Body of pancreas (tissue), 4 donors: Measurements from ENCODE around the gene VSTM4. TPM values are rescaled to one million over a fixed set of nuclear protein-coding genes. Genes with fewer than 3 reads are reported as not detected.
A peak's percentile ranks its signal among the peaks of the same experiment; 100 is the strongest.

ENCODE experiments used
- ATAC-seq: fragments of 150-250 bp; one replicate; pipeline ENCODE4 v1.9.1; 2016
- DNase-seq, 4 donors: peaks; one replicate each; pipeline ENCODE4 v3.0.0-alpha.2; 2019
- H3K27ac ChIP-seq, 4 donors: fragments of 200-600 bp; sonication (generic); 1 replicate in 3 of 4; 2 replicates in 1 of 4; pipeline versions ENCODE4 v1.5.1 to v1.6.1; 2016 to 2019; ENCODE audit warnings: mild to moderate bottlenecking in 1 of 4, mixed read lengths in 1 of 4, moderate library complexity in 1 of 4
- H3K27me3 ChIP-seq, 2 donors: fragments of 200-600 bp; sonication (generic); one replicate each; pipeline ENCODE4 v1.6.0; 2016; ENCODE audit warnings: mild to moderate bottlenecking in 1 of 2
- H3K36me3 ChIP-seq, 2 donors: fragments of 200-600 bp; sonication (generic); replicated peaks in 1 of 2; 2 replicates each; pipeline ENCODE4 v1.5.1; 2016; ENCODE audit warnings: low read depth in 2 of 2; ENCODE audit not compliant: insufficient read depth in 1 of 2
- H3K4me1 ChIP-seq: fragments of 200-600 bp; sonication (generic); one replicate; pipeline ENCODE4 v1.6.0; 2016
- H3K4me3 ChIP-seq, 2 donors: fragments of 200-600 bp; sonication (generic); 1 replicate in 1 of 2; 2 replicates in 1 of 2; pipeline ENCODE4 v1.5.1; 2016 to 2019
- H3K9me3 ChIP-seq, 3 donors: fragments of 200-600 bp; sonication (generic); 1 replicate in 2 of 3; 2 replicates in 1 of 3; pipeline ENCODE4 v1.5.1; 2016
- CTCF ChIP-seq, 7 experiments: fragments of 450-650 bp in 4 of 7; fragments of 200-600 bp in 3 of 7; sonication (generic) in 3 of 7; IDR thresholded peaks; one replicate each; pipeline ENCODE4 v1.5.1; 2016 to 2019; ENCODE audit warnings: antibody characterized with exemption in 7 of 7
- POLR2A ChIP-seq, 3 donors: fragments of 450-650 bp; IDR thresholded peaks; one replicate each; pipeline ENCODE4 v1.6.1; 2016; ENCODE audit warnings: antibody characterized with exemption in 3 of 3, mild to moderate bottlenecking in 2 of 3
- WGBS, 2 donors: methylation state at CpG; one replicate each; pipeline ENCODE4 v1.1.5; 2017; 5-methylcytosine and 5-hydroxymethylcytosine counted together
- intact Hi-C: fragments of 100-400 bp; cut with DNase I; formaldehyde crosslinking; loops from one replicate; pipeline ENCODE4 v1.15.1; 2023
- total RNA-seq, 2 donors: library from RNA; depleted of rRNA; stranded (reverse); fragments of >200 nt; gene quantifications; one replicate each; pipeline ENCODE4 v1.1.0, GENCODE V29; 2016

VSTM4 gene
- total RNA-seq, 2 donors from 2014 or later: 3.4 to 5.6 TPM

- Histone ChIP-seq H3K4me1 (no peaks in the 10 kb centered on the region), H3K9me3 (peaks cover 0 to 8% (median 0%) of the 10 kb centered on the region in 3 donors), H3K27me3 (no peaks in the 10 kb centered on the region), H3K4me3 (no peak overlapping the region), H3K36me3 (no peaks in the 10 kb centered on the region), H3K27ac (no peak overlapping the region)
- 79 to 84% methylated on average over 1 of the region's 1 CpG for WGBS, 2 donors
- ATAC-seq (no peak), DNase-seq (no peak)
- TF ChIP-seq POLR2A (IDR thresholded peaks at IDR 0.05) (no peak), CTCF (IDR thresholded peaks at IDR 0.05) (no peak)
- intact Hi-C loops: no loop called here
Measured at GRCh38 chr10:49061667-49062066, 53.7 kb downstream of the VSTM4 start.

- Histone ChIP-seq H3K27me3 (no peaks in the 10 kb centered on the region), H3K9me3 (peaks cover 0 to 6% (median 0%) of the 10 kb centered on the region in 3 donors), H3K27ac (no peak overlapping the region), H3K4me1 (no peaks in the 10 kb centered on the region), H3K36me3 (no peaks in the 10 kb centered on the region), H3K4me3 (no peak overlapping the region)
- no peak for TF ChIP-seq CTCF (IDR thresholded peaks at IDR 0.05)
- TF ChIP-seq POLR2A (IDR thresholded peaks at IDR 0.05): no peak
- DNase-seq (no peak), ATAC-seq (peak; percentile 12)
- intact Hi-C loops: no loop called here
- 58 to 62% methylated on average over 7 of the region's 7 CpGs for WGBS, 2 donors
Measured at GRCh38 chr10:49058463-49059255, 56.7 kb downstream of the VSTM4 start.

- TF ChIP-seq POLR2A (IDR thresholded peaks at IDR 0.05): no peak
- no peak for TF ChIP-seq CTCF (IDR thresholded peaks at IDR 0.05)
- Histone ChIP-seq H3K27ac (no peak overlapping the region), H3K4me1 (no peaks in the 10 kb centered on the region), H3K36me3 (no peaks in the 10 kb centered on the region), H3K9me3 (no peaks in the 10 kb centered on the region), H3K27me3 (no peaks in the 10 kb centered on the region), H3K4me3 (no peak overlapping the region)
- DNase-seq (no peak), ATAC-seq (no peak)
- WGBS, 2 donors: 82 to 84% methylated on average over 6 to 7 of the region's 7 CpGs
- intact Hi-C loops: no loop called here
Measured at GRCh38 chr10:49057231-49057880, 58.0 kb downstream of the VSTM4 start.

- Histone ChIP-seq H3K36me3 (no peaks in the 10 kb centered on the region), H3K27ac (no peak overlapping the region), H3K27me3 (no peaks in the 10 kb centered on the region), H3K4me3 (no peak overlapping the region), H3K4me1 (no peaks in the 10 kb centered on the region), H3K9me3 (no peaks in the 10 kb centered on the region)
- ATAC-seq (no peak), DNase-seq (no peak)
- intact Hi-C loops: no loop called here
- TF ChIP-seq CTCF (IDR thresholded peaks at IDR 0.05): no peak
- TF ChIP-seq POLR2A (IDR thresholded peaks at IDR 0.05): no peak
- WGBS, 2 donors: 40 to 50% methylated on average over 1 of the region's 1 CpG
Measured at GRCh38 chr10:49056356-49056755, 59.0 kb downstream of the VSTM4 start.
